Neural progenitor cell (in vitro differentiated cells): ENCODE measurements around the gene ZNF79.

Source experiments
- EZH2 ChIP-seq: fragments of 200-600 bp; sonication (generic); IDR thresholded peaks from 2 replicates; pipeline ENCODE4 v1.6.1; 2017; ENCODE audit warnings: antibody characterized with exemption, mild to moderate bottlenecking, moderate library complexity
- EZH2phosphoT487 ChIP-seq: fragments of 200-600 bp; sonication (generic); IDR thresholded peaks from 2 replicates; pipeline ENCODE4 v1.6.1; 2017; ENCODE audit warnings: antibody characterized with exemption
- TF ChIP-seq, protein P1 (sequence below): fragments of 200-600 bp; sonication (generic); IDR thresholded peaks from 2 replicates; pipeline ENCODE4 v1.5.1; 2017; ENCODE audit warnings: antibody characterized with exemption, mild to moderate bottlenecking

DNA sequence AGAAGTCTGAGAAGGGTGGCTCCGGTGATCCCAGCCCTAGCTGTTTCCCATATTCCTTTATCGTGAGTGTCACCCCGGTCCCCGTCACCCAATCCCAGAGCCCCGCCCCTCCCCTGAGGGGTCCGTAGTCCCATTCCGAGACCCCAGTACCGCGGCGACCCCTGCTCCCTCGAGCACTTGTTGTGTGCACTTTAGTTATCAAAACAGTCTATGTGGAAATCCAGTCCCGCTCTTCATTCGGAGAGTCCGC lies 27.4 kb downstream of the ZNF79 start:
- TF ChIP-seq, protein P1, sequence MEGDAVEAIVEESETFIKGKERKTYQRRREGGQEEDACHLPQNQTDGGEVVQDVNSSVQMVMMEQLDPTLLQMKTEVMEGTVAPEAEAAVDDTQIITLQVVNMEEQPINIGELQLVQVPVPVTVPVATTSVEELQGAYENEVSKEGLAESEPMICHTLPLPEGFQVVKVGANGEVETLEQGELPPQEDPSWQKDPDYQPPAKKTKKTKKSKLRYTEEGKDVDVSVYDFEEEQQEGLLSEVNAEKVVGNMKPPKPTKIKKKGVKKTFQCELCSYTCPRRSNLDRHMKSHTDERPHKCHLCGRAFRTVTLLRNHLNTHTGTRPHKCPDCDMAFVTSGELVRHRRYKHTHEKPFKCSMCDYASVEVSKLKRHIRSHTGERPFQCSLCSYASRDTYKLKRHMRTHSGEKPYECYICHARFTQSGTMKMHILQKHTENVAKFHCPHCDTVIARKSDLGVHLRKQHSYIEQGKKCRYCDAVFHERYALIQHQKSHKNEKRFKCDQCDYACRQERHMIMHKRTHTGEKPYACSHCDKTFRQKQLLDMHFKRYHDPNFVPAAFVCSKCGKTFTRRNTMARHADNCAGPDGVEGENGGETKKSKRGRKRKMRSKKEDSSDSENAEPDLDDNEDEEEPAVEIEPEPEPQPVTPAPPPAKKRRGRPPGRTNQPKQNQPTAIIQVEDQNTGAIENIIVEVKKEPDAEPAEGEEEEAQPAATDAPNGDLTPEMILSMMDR = no peak
- TF ChIP-seq EZH2 (no peak), EZH2phosphoT487 (no peak)
